ENCODE results near the gene LRMDA. TPM values are rescaled to one million over a fixed set of nuclear protein-coding genes. Genes with fewer than 3 reads are reported as not detected.

LRMDA gene
- polyA plus RNA-seq, 3 donors: 39.8 to 59.6 (median 56.4) TPM

DNA sequence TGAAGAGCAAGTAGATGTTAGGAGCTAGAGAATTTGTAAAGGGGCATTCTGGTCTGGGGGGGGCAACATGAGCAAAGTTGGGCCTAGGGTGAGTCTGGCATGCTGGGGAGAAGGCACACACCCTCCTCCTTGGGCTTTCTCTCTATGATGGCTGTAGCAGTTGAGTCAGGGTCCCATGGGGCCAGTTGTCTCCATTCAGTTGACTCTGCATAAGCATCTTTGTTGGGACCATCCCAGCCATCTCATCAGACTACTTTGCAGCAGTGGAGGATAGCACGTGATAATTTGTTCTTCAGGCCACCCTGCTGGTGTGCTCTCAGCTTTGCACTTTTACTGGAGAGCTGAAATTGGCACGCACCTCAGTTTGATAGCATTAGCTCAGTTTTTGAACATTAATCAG lies 55.2 kb downstream of the LRMDA start:
- H3K27me3 Mint-ChIP-seq (ENCODE audit: low read depth in 3 of 3): no peaks in the 10 kb centered on the region

DNA sequence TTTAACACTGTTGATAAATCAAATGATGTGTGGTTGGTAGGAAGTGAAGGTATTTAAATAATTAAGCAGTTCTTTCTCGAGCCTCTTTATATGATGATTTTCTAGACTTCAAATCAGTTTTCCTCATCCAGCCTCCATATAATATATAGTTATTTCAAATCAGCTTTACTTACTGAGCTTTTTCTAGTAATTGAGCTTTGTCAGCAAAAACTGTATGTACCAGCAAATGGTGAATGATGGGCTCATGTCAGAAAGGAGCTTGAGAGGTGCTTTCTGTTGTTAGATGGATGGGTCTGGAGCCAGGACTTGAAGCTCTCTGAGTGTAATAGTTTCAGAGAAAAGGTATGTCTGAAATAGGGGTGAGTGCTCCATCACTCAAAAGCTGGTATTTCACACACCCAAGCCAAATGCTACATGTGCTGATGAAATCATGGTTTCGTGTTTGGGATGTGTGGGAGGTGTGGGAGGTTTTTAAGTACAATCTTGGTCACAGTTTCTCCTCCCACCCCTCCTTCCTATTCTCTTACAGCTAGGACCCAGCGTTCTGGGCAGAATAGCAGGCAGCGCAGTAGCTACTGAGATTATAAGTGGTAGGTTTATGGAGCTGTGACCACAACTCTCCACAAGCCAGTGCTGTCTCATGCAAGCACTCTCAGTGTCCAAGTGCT lies 55.8 kb downstream of the LRMDA start:
- no CpG with 5 or more reads among the region's 4 CpGs for WGBS (ENCODE audit: insufficient coverage)
- H3K9ac ChIP-seq (ENCODE audit: insufficient read depth, low read length, poor library complexity, severe bottlenecking): no peak overlapping the region
- peaks cover 16% of the 10 kb centered on the region for H3K4me1 Mint-ChIP-seq
- H3K4me1 ChIP-seq (ENCODE audit: control insufficient read depth in 1 of 2, insufficient read depth in 2 of 2, low read length in 2 of 2): peaks cover 8 to 11% of the 10 kb centered on the region in 2 donors
- H3K4me2 ChIP-seq (replicated peaks; ENCODE audit: extremely low read depth, low read length, poor library complexity, severe bottlenecking): no peak overlapping the region
- intact Hi-C loops (cut with micrococcal nuclease): no loop called here
- H3K27ac Mint-ChIP-seq: no peak overlapping the region
- H3K9me3 Mint-ChIP-seq: peaks cover 2 to 16% (median 6%) of the 10 kb centered on the region in 7 donors
- peaks cover 9 to 31% of the 10 kb centered on the region in 2 donors for H3K36me3 Mint-ChIP-seq
- H3K4me3 ChIP-seq (replicated peaks in 1 of 3; ENCODE audit: low read depth in 2 of 3, low read length in 3 of 3): no peak overlapping the region
- no peaks in the 10 kb centered on the region for H3K36me3 ChIP-seq (replicated peaks in 1 of 2; ENCODE audit: control insufficient read depth in 1 of 2, insufficient read depth in 2 of 2, low read length in 2 of 2)
- TF ChIP-seq, protein P1, sequence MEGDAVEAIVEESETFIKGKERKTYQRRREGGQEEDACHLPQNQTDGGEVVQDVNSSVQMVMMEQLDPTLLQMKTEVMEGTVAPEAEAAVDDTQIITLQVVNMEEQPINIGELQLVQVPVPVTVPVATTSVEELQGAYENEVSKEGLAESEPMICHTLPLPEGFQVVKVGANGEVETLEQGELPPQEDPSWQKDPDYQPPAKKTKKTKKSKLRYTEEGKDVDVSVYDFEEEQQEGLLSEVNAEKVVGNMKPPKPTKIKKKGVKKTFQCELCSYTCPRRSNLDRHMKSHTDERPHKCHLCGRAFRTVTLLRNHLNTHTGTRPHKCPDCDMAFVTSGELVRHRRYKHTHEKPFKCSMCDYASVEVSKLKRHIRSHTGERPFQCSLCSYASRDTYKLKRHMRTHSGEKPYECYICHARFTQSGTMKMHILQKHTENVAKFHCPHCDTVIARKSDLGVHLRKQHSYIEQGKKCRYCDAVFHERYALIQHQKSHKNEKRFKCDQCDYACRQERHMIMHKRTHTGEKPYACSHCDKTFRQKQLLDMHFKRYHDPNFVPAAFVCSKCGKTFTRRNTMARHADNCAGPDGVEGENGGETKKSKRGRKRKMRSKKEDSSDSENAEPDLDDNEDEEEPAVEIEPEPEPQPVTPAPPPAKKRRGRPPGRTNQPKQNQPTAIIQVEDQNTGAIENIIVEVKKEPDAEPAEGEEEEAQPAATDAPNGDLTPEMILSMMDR (IDR thresholded peaks at IDR 0.05): no peak
- no peaks in the 10 kb centered on the region for H3K27me3 ChIP-seq (ENCODE audit: control insufficient read depth in 2 of 2, insufficient read depth in 2 of 2, low read length in 2 of 2)
- peaks cover 24% of the 10 kb centered on the region for H4K20me1 ChIP-seq (ENCODE audit: insufficient read depth, low read length)
- H3K9me3 ChIP-seq (replicated peaks in 1 of 2; ENCODE audit: control insufficient read depth in 1 of 2, insufficient read depth in 1 of 2, low read length in 2 of 2): peaks cover 7 to 8% of the 10 kb centered on the region in 2 donors
- no peak for DNase-seq
- peaks cover 84% of the 10 kb centered on the region for H3K79me2 ChIP-seq (ENCODE audit: insufficient read depth, low read length)
- no peak overlapping the region for H2AFZ ChIP-seq (ENCODE audit: insufficient read depth, low read depth, low read length, poor library complexity, severe bottlenecking)
- no peak overlapping the region for H3K4me3 Mint-ChIP-seq
- no peaks in the 10 kb centered on the region for H3K27me3 Mint-ChIP-seq (ENCODE audit: low read depth in 3 of 3)
- no peak overlapping the region for H3K27ac ChIP-seq (ENCODE audit: low read depth in 1 of 2, low read length in 2 of 2)

More for the DNA sequence above, 55.2 kb downstream of the LRMDA start:
- intact Hi-C loops (cut with micrococcal nuclease): no loop called here
- Histone ChIP-seq H3K4me3 (replicated peaks in 1 of 3; ENCODE audit: low read depth in 2 of 3, low read length in 3 of 3) (no peak overlapping the region), H3K79me2 (ENCODE audit: insufficient read depth, low read length) (peaks cover 91% of the 10 kb centered on the region), H4K20me1 (ENCODE audit: insufficient read depth, low read length) (peaks cover 29% of the 10 kb centered on the region), H3K27ac (ENCODE audit: low read depth in 1 of 2, low read length in 2 of 2) (no peak overlapping the region), H3K4me2 (replicated peaks; ENCODE audit: extremely low read depth, low read length, poor library complexity, severe bottlenecking) (no peak overlapping the region), H3K9ac (ENCODE audit: insufficient read depth, low read length, poor library complexity, severe bottlenecking) (no peak overlapping the region), H3K9me3 (replicated peaks in 1 of 2; ENCODE audit: control insufficient read depth in 1 of 2, insufficient read depth in 1 of 2, low read length in 2 of 2) (peaks cover 7 to 8% of the 10 kb centered on the region in 2 donors), H3K36me3 (replicated peaks in 1 of 2; ENCODE audit: control insufficient read depth in 1 of 2, insufficient read depth in 2 of 2, low read length in 2 of 2) (no peaks in the 10 kb centered on the region), H2AFZ (ENCODE audit: insufficient read depth, low read depth, low read length, poor library complexity, severe bottlenecking) (no peak overlapping the region), H3K4me1 (ENCODE audit: control insufficient read depth in 1 of 2, insufficient read depth in 2 of 2, low read length in 2 of 2) (peaks cover 4% of the 10 kb centered on the region in 2 donors), H3K27me3 (ENCODE audit: control insufficient read depth in 2 of 2, insufficient read depth in 2 of 2, low read length in 2 of 2) (no peaks in the 10 kb centered on the region)
- peaks cover 9 to 31% of the 10 kb centered on the region in 2 donors for H3K36me3 Mint-ChIP-seq
- DNase-seq: no peak
- H3K27ac Mint-ChIP-seq: no peak overlapping the region
- H3K4me3 Mint-ChIP-seq: no peak overlapping the region
- H3K4me1 Mint-ChIP-seq: peaks cover 10% of the 10 kb centered on the region
- TF ChIP-seq, protein P1 (IDR thresholded peaks at IDR 0.05): no peak
- peaks cover 2 to 16% (median 6%) of the 10 kb centered on the region in 7 donors for H3K9me3 Mint-ChIP-seq
- WGBS (ENCODE audit: insufficient coverage): 75% methylated on average over 1 of the region's 2 CpGs

Data from CD14-positive monocyte (primary cell).